HuH-7.5 (cell line): ENCODE data around the gene GPRC5B.

Source experiments
- DNase-seq: peaks from one replicate; pipeline ENCODE4 v3.0.0; 2011; ENCODE audit warnings: low spot score

The GPRC5B gene

DNA sequence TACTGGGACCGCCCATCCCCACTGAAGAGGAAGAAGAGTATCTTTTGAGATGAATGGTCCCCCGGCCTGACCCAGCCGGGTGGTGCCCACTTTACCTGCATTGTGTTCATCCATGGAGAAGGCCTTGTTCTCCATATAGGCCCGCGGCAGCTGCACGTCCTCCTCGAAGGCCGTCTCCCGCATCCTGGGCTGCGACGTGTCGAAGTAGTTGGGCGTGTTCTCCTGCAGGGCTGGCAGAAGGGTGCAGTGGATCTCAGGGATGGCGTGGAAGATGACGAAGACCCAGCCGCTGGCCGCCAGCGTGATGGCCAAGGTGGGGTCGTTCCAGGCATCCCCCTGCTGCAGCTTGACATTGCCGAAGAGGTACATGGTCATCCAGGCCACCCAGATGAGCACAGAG, 12.9 kb downstream of the GPRC5B start:
- DNase-seq: no peak

DNA sequence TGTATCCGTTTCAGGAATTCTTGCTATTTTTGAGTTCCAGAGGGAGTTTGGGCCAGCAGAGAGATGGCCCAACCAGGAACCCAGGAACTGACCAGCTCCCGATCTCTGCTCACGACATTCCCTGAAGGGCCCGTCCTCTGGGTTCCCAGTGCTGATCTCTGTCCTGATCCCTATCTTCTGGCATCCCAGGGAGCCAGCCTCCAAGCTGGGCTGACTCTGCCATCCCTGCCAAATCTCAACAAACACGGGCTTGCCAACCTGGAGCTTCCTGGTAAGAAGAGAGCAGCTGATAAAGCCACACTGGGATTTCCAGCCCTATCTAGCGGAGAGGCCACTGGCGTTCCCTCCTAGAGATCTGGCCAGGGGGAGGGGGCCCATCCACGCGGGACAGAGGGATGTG, 16.2 kb downstream of the GPRC5B start:
- no peak for DNase-seq

GRCh38 chr16:19864566-19864965, 20.1 kb downstream of the GPRC5B start:
- DNase-seq: no peak

DNA sequence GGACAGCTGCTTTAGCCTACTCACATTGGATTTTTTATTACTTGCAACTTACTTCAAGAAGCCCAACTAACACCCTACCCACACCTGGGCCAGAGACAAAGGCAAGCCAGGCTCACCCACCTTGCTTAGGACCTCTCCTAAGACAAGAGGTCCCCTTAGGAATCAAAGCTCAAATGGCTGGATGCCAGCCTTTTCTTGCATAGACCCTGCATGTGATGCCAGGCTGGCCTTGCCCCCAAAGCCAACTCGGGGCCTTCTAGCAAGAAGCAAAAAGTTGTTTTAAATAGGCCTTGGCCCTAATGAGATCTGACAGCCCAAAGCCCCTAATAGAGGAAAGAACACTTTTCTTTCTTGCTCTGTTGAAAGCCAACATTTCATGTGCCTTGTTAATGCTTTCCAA, 20.7 kb downstream of the GPRC5B start:
- DNase-seq: no peak

- DNase-seq: no peak
Observed at GRCh38 chr16:19861811-19862327, 22.8 kb downstream of the GPRC5B start.

- no peak for DNase-seq
Observed at GRCh38 chr16:19861133-19861532, 23.5 kb downstream of the GPRC5B start.

DNA sequence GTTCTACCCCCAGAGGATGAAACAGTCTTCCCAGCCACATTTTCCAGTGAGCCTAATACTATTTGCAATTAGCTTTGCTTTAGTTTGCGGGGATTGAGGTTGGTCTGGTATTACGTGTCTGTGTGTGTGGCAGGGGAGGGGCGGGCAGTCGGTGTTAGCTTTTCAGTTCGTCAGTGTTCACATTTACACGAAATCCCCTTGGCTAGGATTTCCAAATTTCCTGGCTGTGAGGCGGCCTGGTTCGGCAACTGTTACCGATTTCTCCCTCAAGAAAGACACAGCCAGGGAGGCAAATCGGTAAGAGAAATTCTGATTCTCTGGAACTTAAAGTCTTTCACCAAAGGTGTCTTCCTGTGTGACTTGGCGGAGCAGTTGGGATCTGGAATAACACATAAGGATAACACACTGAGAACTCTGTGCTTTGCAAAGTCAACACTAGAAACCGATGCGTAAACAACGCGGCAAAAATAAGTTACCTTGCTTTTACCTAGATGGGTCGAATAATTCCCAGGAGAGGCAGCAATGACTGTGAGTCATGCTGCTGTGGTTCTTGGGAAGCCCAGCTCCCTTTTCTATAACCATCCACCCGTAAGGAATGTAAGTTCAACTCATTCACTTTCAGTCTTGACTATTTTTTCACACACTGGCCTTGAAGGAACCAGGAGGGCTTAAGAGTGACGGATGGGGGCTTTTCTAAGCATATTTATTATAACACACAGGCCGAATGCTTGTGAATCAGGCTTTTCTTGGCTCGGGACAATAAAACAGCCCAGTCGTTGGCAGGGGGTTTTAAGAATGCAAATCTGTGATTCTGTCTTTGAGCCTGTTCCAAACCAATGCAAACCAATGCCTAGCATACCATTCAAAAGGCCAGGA, 24.2 kb downstream of the GPRC5B start:
- DNase-seq: no peak

GRCh38 chr16:19859603-19860002, 25.0 kb downstream of the GPRC5B start:
- no peak for DNase-seq

DNA sequence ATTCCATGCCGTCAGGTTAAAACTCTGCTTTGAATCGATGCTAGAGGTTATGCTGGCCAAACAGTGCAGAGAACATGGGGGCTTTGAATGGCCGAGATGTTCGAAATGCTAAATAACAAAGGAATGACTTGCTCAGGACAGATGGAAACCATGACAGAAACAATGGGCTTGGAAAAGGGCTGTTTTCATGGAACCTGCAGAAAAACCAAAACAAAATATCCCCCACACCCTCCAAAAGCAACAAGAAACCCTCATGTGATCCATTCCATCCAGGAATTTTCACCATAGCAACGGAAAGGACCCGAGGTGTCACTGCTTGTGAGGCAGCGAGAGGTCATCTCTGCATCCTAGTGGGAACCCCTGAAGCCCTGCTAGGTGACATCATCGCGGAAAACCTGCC, 25.5 kb downstream of the GPRC5B start:
- DNase-seq: no peak

GRCh38 chr16:19858340-19859018, 26.2 kb downstream of the GPRC5B start:
- DNase-seq: no peak

- DNase-seq: no peak
Observed at GRCh38 chr16:19857593-19858339, 26.9 kb downstream of the GPRC5B start.

- DNase-seq: no peak
Observed at GRCh38 chr16:19856120-19856519, 28.5 kb downstream of the GPRC5B start.

GRCh38 chr16:19854543-19854876, 30.1 kb downstream of the GPRC5B start:
- no peak for DNase-seq

DNA sequence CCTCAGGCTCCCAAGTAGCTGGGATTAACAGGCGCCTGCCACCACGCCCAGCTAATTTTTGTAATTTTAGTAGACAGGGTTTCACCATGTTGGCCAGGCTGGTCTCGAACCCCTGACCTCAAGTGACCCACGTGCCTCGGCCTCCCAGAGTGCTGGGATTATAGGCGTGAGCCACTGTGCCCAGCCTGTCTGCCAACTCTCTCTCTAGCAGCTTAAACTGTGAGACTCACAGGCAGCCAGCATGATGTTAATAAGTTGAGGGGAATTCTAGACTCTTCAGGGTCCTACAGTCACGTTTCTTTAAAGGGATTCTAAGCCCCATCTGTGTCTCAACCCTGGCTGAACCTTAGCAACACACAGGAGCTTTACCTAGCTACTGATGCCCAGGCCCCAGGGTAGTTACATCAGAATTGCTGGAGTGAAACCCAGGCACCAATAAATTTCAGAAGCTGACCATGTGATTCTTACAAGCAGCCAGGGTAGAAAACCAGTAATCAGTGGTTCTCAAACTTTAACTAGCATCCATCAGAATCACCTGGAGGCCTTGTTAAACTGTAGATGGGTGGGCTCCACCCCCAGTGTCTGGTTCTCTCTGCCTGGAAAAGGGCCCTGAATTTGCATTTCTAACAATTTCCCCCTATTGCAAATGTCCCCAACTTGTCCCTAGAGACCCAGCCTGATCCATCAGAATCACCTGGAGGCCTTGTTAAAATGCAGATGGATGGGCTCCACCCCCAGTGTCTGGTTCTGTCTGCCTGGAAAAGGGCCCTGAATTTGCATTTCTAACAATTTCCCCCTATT, 30.7 kb downstream of the GPRC5B start:
- DNase-seq: no peak

GRCh38 chr16:19853132-19853741, 31.4 kb downstream of the GPRC5B start:
- DNase-seq: no peak

DNA sequence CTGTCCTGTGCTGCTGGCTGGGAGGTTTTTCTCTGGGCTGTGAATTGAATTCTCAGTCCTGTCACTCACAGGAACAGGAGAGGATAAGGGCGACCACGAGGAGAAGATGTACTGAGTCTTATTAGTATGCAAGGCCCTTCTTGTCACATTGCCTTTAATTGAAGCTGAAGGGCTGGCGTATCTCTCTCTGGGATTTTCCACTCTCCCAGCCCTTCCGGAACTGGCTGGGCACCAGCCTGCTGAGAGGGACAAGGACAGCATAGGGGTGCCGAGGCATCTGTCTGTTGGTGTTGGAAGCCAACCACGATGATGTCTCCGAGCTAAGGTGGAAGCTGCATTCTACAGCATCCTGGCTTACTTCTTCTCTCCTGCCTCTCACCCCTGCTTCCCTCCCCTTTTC, 33.2 kb downstream of the GPRC5B start:
- no peak for DNase-seq

- DNase-seq: no peak
Observed at GRCh38 chr16:19850131-19850817, 34.4 kb downstream of the GPRC5B start.

- DNase-seq: no peak
Observed at GRCh38 chr16:19848756-19849155, 35.9 kb downstream of the GPRC5B start.

GRCh38 chr16:19846436-19846835, 38.2 kb downstream of the GPRC5B start:
- DNase-seq: no peak

GRCh38 chr16:19844945-19845641, 39.6 kb downstream of the GPRC5B start:
- DNase-seq: no peak
